Lung (tissue), 12 donors: Measurements from ENCODE around the gene SIL1. TPM values are rescaled to one million over a fixed set of nuclear protein-coding genes. Genes with fewer than 3 reads are reported as not detected.

Experiments used
- ATAC-seq: fragments of 200-7000 bp; cut with Tn5 transposase; one replicate; pipeline ENCODE4 v1.9.1; 2020; ENCODE audit warnings: moderate number of reproducible peaks; ENCODE audit not compliant: insufficient read depth, low FRiP score
- DNase-seq, 3 donors: peaks; one replicate each; pipeline ENCODE4 v3.0.0-alpha.2; 2013 to 2017
- H3K27ac ChIP-seq, 2 donors: one replicate each; pipeline ENCODE4 v1.5.1; 2013; ENCODE audit warnings: mild to moderate bottlenecking in 2 of 2, moderate library complexity in 2 of 2, control low read depth in 1 of 2, inconsistent platforms in 1 of 2, low read depth in 1 of 2, low read length in 1 of 2
- H3K27me3 ChIP-seq, 3 donors: one replicate each; pipeline ENCODE4 v1.5.1; 2013; ENCODE audit warnings: low read length in 2 of 3; ENCODE audit not compliant: control insufficient read depth in 3 of 3, insufficient read depth in 3 of 3
- H3K36me3 ChIP-seq, 4 donors: one replicate each; pipeline ENCODE4 v1.5.1; 2013; ENCODE audit warnings: low read length in 4 of 4, mild to moderate bottlenecking in 1 of 4, moderate library complexity in 1 of 4; ENCODE audit not compliant: control insufficient read depth in 4 of 4, insufficient read depth in 4 of 4
- H3K4me1 ChIP-seq, 5 donors: one replicate each; pipeline ENCODE4 v1.5.1; 2013; ENCODE audit warnings: low read length in 5 of 5, mild to moderate bottlenecking in 2 of 5, moderate library complexity in 1 of 5; ENCODE audit not compliant: control insufficient read depth in 5 of 5, insufficient read depth in 5 of 5
- H3K4me3 ChIP-seq: one replicate; pipeline ENCODE4 v1.5.1; 2013; ENCODE audit warnings: mild to moderate bottlenecking, control low read depth, moderate library complexity
- H3K9ac ChIP-seq, 2 donors: one replicate each; pipeline ENCODE4 v1.5.1; 2013; ENCODE audit warnings: low read length in 2 of 2, control low read depth in 1 of 2; ENCODE audit not compliant: insufficient read depth in 1 of 2
- H3K9me3 ChIP-seq, 4 donors: one replicate each; pipeline ENCODE4 v1.5.1; 2013; ENCODE audit warnings: low read length in 3 of 4, mild to moderate bottlenecking in 1 of 4, moderate library complexity in 1 of 4; ENCODE audit not compliant: control insufficient read depth in 4 of 4, insufficient read depth in 3 of 4
- WGBS, 2 donors: extraction: QIAGEN DNeasy Blood & Tissue Kit; methylation state at CpG; one replicate each; pipeline ENCODE4 v1.1.7; 2013; 5-methylcytosine and 5-hydroxymethylcytosine counted together
- polyA plus RNA-seq, 2 donors: library from polyadenylated mRNA; stranded (reverse); fragments of 200-250 nt; gene quantifications; one replicate each; pipeline ENCODE4 v1.2.1, GENCODE V29; 2013
- total RNA-seq, 2 donors: library from RNA; depleted of rRNA in 1 of 2; stranded (reverse); fragments of >200 nt in 1 of 2; gene quantifications; one replicate each; pipeline ENCODE4 v1.2.1, GENCODE V29; 2014 to 2021
- TF ChIP-seq, protein P1 (sequence below): IDR thresholded peaks from 2 replicates; pipeline ENCODE4 v1.5.1; 2012; ENCODE audit warnings: mild to moderate bottlenecking; ENCODE audit errors: control extremely low read depth, extremely low read depth
- donor health status: control.
- donor health status: control.
- donor health status: Bipolar disorder and iron deficiency.
- donor health status: healthy.
- donor health status: DM: yes; HTN: yes; CAD: no.

Gene SIL1
- total and polyA plus RNA-seq, 4 donors, result 38.5 to 109 (median 78.4) TPM

DNA sequence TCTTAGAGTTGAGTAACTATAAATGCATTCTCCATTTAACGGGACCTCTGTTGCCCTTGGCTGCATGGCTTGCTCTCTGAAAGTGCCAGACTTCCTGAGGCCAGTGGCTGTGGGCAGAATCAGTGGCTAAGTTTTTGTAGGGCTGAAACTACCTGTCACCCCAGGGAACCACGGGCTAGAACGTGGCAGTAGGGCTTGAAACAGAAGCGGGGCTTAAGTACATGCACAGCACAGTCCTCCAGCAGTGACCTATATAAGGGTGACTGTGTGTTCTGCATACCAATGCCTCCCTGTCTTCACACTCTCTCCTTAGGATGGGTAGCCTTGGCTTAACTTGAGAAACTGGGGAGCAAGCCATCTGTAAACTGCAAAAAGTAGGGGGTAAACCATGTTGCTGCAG is 279.5 kb downstream of the SIL1 start:
- Histone ChIP-seq H3K4me1 (peaks cover 0 to 3% (median 0%) of the 10 kb centered on the region in 5 donors), H3K27ac (no peak overlapping the region), H3K4me3 (no peak overlapping the region), H3K36me3 (peaks cover 9 to 23% (median 16%) of the 10 kb centered on the region in 4 donors), H3K27me3 (no peaks in the 10 kb centered on the region), H3K9ac (no peak overlapping the region), H3K9me3 (no peaks in the 10 kb centered on the region)
- 81 to 88% methylated on average over 4 of the region's 4 CpGs for WGBS, 2 donors
- ATAC-seq (no peak), DNase-seq (no peak)
- TF ChIP-seq, protein P1, sequence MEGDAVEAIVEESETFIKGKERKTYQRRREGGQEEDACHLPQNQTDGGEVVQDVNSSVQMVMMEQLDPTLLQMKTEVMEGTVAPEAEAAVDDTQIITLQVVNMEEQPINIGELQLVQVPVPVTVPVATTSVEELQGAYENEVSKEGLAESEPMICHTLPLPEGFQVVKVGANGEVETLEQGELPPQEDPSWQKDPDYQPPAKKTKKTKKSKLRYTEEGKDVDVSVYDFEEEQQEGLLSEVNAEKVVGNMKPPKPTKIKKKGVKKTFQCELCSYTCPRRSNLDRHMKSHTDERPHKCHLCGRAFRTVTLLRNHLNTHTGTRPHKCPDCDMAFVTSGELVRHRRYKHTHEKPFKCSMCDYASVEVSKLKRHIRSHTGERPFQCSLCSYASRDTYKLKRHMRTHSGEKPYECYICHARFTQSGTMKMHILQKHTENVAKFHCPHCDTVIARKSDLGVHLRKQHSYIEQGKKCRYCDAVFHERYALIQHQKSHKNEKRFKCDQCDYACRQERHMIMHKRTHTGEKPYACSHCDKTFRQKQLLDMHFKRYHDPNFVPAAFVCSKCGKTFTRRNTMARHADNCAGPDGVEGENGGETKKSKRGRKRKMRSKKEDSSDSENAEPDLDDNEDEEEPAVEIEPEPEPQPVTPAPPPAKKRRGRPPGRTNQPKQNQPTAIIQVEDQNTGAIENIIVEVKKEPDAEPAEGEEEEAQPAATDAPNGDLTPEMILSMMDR, result no peak

DNA sequence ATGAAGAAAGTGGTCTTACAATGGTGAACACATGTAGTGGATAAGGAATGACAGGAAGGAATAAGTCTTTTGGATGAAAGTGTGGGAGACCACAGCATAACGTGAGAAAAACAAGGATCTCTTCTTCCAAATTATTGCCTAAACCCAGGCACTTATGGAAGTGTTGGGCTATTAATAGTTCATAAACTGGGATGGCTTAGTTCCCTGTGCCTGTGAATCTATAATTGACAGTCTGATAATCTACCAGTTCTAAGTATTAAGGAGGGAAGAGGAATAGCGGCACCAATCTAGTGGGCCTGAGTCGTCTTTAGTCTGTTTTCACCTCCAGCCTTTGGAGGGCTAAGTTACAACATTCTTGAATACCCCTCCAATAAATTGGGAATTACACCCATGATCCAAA is 283.8 kb downstream of the SIL1 start:
- no peak overlapping the region for H3K4me3 ChIP-seq
- peak overlapping the region in 1 of 2 donors; percentile 12 for H3K27ac ChIP-seq
- no peaks in the 10 kb centered on the region for H3K9me3 ChIP-seq
- TF ChIP-seq, protein P1, result no peak
- H3K27me3 ChIP-seq, result no peaks in the 10 kb centered on the region
- no peak for DNase-seq
- peaks cover 14 to 25% (median 19%) of the 10 kb centered on the region in 4 donors for H3K36me3 ChIP-seq
- peaks cover 0 to 5% (median 0%) of the 10 kb centered on the region in 5 donors for H3K4me1 ChIP-seq
- no peak for ATAC-seq
- no peak overlapping the region for H3K9ac ChIP-seq
- WGBS, 2 donors, result 91 to 96% methylated on average over 3 of the region's 3 CpGs

DNA sequence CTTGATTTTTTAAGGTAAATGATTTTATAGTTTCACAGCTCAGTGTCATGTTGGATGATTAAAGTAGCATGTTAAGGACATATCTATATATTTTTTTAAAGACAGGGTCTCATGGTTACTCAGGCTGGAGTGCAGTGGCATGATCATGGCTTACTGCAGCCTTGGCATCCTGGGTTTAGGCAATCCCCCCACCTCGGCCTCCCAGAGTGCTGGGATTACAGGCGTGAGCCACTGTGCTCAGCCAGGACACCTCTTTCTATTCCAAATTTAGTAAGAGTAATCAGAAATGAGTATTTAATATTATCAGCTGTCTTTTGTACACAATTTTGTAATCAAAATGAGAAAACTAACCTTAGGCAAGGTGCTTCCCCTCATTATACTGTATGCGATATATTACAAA is 284.4 kb downstream of the SIL1 start:
- 94 to 95% methylated on average over 3 of the region's 3 CpGs for WGBS, 2 donors
- H3K4me3 ChIP-seq, result no peak overlapping the region
- H3K4me1 ChIP-seq, result peaks cover 0 to 5% (median 0%) of the 10 kb centered on the region in 5 donors
- ATAC-seq (no peak), DNase-seq (no peak)
- no peaks in the 10 kb centered on the region for H3K9me3 ChIP-seq
- H3K36me3 ChIP-seq, result peaks cover 15 to 24% (median 20%) of the 10 kb centered on the region in 4 donors
- TF ChIP-seq, protein P1, result no peak
- no peaks in the 10 kb centered on the region for H3K27me3 ChIP-seq
- no peak overlapping the region for H3K27ac ChIP-seq
- H3K9ac ChIP-seq, result no peak overlapping the region

DNA sequence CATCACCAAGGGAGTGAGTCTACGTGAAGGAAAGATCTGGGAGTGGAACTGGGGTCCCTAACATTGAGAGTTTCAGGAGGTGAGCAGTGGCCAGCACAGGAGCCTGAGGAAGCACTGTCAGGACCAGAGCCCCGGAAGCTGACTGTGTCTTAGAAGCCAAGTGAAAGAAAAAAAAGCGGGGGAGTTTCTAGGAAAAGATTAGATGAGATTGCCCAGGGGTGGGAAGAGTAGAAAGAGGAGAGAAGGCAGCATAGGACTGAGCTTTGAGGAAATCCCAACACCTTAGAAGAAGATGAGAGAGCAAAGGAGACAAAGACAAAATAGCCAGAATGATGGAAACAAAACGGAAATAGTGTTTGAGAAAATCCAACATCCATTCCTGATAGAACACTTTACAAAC is 286.1 kb downstream of the SIL1 start:
- Histone ChIP-seq H3K9me3 (no peaks in the 10 kb centered on the region), H3K27ac (no peak overlapping the region), H3K4me1 (peaks cover 0 to 3% (median 0%) of the 10 kb centered on the region in 5 donors), H3K36me3 (peaks cover 14 to 26% (median 15%) of the 10 kb centered on the region in 4 donors), H3K9ac (no peak overlapping the region), H3K4me3 (no peak overlapping the region), H3K27me3 (no peaks in the 10 kb centered on the region)
- 88 to 89% methylated on average over 4 of the region's 4 CpGs for WGBS, 2 donors
- TF ChIP-seq, protein P1, result no peak
- ATAC-seq (no peak), DNase-seq (no peak)
